Ovary (tissue), 3 donors: Measurements from ENCODE around the gene CNRIP1.

ENCODE experiments used
- CTCF ChIP-seq, 3 donors: fragments of 450-650 bp in 2 of 3; fragments of 200-600 bp in 1 of 3; IDR thresholded peaks; one replicate each; pipeline versions ENCODE4 v1.5.1 to v1.8.0; 2016 to 2022; ENCODE audit warnings: antibody characterized with exemption in 3 of 3, mild to moderate bottlenecking in 1 of 3
- POLR2A ChIP-seq: fragments of 450-650 bp; IDR thresholded peaks from one replicate; pipeline ENCODE4 v1.6.1; 2017; ENCODE audit warnings: antibody characterized with exemption, mild to moderate bottlenecking, moderate library complexity
- donor health status: DM: no; HTN: no; CAD: no.

- no peak for TF ChIP-seq CTCF (IDR thresholded peaks at IDR 0.05)
- TF ChIP-seq POLR2A = no peak
Measured at GRCh38 chr2:68290901-68291300, 28.8 kb downstream of the CNRIP1 start.
